Stimulated activated CD4-positive, alpha-beta T cell treated with anti-CD3 and anti-CD28 coated beads, Interleukin-4, amount 100 ng/mL, for 48 hours (primary cell): ENCODE measurements around the gene DLX5.
"Not testable (repeated sequence)": the region's sequence is repeated elsewhere in the genome, so short reads cannot be mapped to it uniquely, and the experiment has no call there.

Source experiments
- DNase-seq, 2 donors: peaks; one replicate each; pipeline ENCODE4 v3.0.0-alpha.2; 2020; ENCODE audit warnings: low read depth in 2 of 2

The DLX5 gene

GRCh38 chr7:97024209-97025129 lies at the start of gene DLX5:
Gene DLX5 (minus strand): TSS chr7:97024831. CDS start chr7:97024623, 208 bp downstream.
- DNase-seq, result no peak

DNA sequence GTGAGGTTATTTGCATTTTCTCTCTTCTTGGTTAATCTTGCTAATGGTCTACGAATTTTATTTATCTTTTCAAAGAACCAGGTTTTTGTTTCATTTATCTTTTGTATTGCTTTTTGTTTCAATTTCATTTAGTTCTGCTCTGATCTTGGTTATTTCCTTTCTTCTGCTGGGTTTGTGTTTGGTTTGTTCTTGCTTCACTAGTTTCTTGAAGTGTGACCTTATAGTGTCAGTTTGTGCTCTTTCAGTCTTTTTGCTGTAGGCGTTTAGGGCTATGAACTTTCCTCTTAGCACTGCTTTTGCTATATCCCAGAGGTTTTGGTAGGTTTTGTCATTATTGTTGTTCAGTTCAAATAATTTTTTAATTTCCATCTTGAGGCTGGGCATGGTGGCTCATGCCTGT lies 47.4 kb upstream of the DLX5 start:
- not testable (repeated sequence) for DNase-seq

- DNase-seq, result no peak
Observed at GRCh38 chr7:97064972-97065587, 40.4 kb upstream of the DLX5 start.

DNA sequence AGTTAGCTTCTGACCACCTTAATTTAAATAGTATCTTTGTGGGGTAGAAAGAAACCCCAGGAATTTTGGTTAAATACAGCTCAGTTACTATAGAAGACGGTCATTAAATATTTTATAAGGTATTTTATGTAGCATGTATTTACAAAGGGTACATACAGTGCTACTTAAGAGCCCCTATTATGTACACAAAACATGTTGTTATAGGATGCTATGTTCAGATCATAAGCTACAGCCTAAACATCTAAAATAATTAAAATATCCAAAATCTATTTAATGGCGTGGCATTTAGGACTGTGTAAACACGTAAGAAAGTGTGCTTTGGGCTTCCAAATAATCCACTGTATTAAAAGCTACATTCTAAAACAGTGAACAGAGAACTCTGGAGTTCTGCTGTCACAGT lies 39.4 kb upstream of the DLX5 start:
- DNase-seq, result no peak

DNA sequence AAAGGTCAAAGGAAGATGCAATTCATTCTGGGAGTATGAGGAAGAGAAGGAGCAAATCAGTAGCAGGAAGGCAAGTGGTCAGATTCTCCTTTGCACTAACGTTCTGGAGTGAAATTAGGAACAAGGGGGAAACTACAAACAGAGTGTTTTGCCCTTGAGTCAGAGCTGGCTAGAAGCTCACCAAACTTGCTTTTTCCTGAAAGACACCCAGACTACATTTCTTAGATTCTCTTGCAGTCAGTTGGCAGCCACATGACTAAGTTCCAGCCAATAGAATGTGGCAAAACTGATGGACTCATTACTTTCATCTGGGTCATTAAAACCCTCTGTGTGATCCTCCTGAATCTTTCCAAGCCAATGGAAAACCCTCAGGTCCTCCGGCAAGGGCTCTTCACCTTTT lies 18.6 kb upstream of the DLX5 start:
- no peak for DNase-seq

DNA sequence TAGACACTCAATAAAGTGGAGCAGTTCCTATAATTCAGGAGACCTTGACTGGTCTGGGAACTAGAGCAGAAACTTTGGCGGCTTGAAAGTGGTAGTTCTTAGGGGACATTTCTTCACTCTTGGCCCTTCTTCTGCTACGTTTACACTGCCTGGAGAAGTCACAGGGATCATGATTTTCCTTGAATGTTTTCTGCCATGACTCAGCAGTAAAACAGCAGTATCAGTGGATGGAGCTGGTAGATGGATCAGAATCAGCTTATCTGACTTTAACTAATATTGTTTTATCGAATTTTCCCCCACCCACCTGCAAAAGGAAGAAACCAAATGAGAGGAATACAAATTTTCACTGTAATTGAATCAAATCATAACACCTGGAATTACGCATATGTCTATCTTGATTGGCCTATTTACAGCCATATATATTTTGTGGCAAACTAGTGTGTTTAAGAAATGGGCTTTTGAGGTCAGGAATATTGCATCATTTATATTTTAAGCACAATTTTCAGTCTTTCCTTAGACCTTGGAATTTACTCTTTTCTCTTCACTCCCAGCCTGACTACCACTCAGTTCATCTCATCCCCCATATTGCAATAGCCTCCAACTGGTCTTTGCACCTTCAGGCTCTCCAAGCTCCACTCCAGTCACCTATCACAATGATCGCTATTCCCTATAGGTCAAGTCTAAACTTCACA lies 14.9 kb upstream of the DLX5 start:
- no peak for DNase-seq

DNA sequence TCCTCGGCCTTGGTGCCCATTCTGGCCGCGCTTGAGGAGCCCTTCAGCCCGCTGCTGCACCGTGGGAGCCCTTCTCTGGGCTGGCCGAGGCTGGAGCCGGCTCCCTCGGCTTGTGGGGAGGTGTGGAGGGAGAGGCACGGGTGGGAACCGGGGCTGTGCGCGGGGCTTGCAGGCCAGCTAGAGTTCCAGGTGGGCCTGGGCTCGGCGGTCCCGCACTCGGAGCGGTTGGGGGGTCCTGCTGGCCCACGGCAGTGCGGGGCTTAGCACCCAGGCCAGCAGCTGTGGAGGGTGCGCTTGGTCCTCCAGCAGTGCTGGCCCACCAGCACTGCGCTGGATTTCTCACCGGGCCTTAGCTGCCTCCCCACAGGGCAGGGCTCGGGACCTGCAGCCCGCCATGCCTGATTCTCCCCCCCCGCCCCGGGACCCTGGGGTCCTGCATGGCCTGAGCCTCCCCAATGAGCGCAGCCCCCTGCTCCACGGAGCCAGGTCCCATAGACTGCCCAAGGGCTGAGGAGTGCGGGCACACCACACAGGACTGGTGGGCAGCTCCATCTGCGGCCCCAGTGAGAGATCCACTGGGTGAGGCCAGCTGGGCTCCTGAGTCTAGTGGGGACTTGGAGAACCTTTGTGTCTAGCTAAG lies 9.7 kb upstream of the DLX5 start:
- DNase-seq, result not testable (repeated sequence)

GRCh38 chr7:97027427-97028234 lies 3.0 kb upstream of the DLX5 start:
- DNase-seq, result peak in 1 of 2 donors; percentile 44

DNA sequence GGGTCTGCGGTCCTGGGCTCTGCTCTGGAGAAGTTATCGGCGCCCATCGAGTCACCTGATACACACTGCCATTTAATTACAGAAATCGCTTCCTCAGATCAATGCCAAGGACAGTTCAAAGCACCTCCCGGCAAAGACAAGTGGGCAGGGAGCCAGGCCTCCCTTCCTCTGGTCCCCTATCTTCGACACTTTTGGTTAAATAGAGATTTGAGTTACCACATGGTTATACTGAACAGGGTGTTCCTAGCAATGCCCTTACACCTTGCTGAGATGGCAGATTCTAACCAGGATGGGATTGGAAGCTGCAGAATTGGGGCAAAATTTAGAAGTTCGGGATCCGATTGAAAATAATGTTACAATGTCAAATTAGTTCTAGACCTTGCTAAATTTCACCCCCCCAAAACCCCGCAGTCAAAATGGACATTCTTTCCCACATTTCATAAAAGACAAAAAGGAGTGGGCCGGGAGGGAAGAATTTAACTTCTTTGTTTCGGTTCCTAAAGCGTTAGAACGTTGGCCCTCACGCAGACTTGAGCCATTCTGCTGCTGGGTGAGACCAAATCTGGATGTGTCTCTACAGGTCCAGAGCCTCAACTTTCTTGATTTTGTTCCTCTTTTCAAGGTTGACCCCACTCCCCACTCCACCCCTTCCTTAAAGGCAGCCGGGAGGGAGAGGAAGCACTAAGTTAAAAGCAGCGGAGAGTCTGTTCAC lies 2.2 kb upstream of the DLX5 start:
- no peak for DNase-seq

DNA sequence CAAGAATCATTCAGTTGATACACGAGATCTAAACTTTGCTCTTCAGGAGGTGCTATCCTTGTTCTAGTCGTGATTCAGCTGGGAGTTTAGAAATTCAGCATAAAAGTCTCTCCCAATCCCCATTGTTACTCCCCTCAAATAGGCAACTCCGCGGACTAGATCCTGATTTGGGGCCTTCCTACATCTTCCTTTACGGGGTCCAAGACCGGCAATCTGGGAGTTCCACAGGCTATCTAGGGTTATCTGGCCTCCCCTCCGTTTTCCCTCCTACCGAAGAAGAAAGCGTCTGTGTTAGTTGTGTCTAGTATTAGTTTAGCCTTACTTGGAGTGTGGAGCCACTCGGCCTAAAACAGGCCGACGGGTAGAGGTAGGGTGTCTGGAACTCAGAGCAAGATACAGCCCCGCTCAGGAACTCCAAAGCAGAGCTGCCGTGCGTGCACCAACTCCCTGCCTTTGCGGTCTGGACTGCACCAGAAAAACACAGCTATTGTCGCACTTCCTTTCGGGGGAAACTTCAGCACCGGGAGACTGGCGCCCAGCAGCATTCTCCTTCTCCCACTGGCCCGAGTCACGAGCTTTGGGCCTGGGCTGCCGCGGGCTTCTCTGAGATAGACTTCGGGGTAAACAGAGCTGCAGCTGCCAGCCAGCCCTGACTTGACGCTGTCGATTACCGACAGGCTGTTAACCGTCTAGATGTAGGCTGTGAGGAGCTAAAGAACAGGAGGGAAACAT lies 1.5 kb upstream of the DLX5 start:
- no peak for DNase-seq

DNA sequence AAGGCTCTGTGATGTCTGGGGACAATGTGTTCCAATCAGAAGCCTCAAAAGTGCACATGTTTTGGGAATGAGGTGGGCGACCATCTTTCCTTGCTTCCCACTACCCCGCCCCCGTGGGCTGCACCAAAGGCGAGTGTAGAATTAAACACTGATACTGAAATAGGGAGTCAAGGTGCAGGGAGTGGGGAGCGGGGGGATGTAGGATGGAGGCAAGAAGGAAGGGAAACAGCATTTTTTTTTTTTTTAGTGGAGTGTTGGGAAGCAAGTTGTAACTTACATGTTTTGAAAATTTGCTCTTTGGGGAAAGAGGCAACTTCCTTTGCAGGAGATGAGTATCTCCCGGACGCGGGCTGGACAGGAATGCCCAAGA lies 484 bp upstream of the DLX5 start:
- DNase-seq, result no peak

DNA sequence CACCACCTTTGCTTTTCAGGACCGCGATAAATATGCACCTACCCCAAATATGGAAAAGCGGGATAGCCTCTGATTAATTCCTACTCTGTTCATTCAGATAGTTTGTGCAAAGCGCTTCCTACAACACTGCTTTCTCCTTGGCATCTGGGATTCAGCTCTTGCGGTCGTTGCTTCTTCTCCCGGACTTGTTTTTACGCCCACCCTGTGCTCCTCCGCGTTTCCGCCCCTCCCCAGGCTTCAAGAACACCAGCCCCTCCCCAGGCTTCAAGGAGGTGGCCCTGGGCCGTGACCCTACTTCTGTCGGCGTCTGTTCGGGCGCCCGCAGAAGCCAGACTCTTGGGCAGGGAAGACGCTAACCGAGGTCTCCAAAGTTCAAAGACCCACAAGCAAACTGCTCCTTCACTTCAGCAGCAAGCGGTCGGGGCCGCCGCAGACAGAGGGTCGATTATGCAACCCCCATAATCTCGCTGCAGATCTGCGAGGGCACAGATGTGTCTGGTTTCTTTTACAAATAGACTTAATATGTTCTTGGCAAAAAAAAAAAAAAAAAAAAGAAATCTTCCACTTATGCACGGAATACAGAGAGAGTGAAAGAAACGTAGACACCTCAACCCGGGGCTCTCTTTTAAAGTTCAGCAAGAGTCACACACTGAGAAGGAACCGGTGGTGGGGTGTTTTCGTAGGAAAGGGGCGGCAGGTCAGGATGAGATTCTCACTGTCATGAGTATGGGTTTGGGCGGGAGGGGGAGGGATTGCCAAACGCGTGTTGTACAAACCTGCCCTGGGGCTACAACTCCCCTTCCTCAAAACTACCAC lies 1.9 kb downstream of the DLX5 start:
- no peak for DNase-seq

DNA sequence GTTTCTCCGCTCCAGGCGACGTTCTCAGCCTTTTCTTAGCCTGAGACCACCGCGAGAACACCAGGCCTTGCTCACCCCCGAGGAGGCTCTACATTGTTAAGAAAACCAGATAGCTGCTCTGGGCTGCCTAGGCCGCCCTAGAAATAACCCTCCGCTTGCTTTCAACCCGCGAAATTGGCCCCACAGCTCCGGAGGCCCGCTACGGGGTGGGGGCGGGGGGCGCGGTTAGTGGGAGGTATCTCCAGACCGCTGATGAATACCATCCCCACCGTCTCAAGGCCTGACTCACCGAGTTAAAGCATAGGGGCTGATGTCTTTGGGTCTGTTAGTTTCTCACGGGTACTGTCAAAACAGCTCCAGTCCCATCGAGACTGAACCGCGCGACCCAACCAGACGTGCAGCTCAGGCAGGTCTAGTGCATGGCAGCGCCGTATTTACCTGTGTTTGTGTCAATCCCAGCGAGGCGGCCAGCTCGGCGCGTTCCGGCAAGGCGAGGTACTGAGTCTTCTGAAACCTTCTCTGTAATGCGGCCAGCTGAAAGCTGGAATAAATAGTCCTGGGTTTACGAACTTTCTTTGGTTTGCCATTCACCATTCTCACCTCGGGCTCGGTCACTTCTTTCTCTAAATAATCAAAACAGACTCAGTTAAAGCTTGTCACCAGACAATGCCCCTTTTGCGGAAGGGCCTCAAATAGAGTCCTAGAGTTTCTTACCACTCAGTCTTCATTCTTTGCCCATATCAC lies 2.7 kb downstream of the DLX5 start:
- no peak for DNase-seq

- DNase-seq, result no peak
Observed at GRCh38 chr7:97020996-97021746, 3.5 kb downstream of the DLX5 start.

DNA sequence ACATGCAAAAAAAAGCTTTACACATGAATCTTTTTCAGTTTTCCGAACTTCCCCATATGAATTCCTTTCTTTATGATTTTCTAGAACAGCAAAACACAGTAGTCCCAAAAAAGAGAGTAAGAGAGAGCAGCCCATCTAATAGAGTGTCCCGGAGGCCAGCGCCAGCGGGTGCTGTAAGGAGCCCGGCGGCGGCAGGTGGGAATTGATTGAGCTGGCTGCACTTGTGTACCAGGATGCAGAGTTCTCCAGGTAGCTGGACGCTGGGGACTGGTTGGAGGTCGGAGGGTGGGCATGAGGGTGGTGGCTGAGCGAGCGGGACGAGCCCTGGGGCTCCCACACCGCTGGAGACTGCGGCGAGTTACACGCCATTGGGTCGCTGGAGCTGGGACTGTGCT lies 4.0 kb downstream of the DLX5 start:
- no peak for DNase-seq

- DNase-seq, result no peak
Observed at GRCh38 chr7:97019710-97020225, 4.9 kb downstream of the DLX5 start.

GRCh38 chr7:97018791-97019531 lies 5.7 kb downstream of the DLX5 start:
- DNase-seq, result no peak
